ENCODE measurements around the gene OR7A5.

GRCh38 chr19:14837391-14837790 lies 2.4 kb upstream of the OR7A5 start:
- TF ChIP-seq POLR2A (IDR thresholded peaks at IDR 0.05; ENCODE audit: low read length) (no peak), GATA1 (IDR thresholded peaks at IDR 0.05; ENCODE audit: low read depth, low read length) (no peak)
